Motor neuron (in vitro differentiated cells): ENCODE results near the gene ZBTB21. TPM values are rescaled to one million over a fixed set of nuclear protein-coding genes. Genes with fewer than 3 reads are reported as not detected.
A peak's percentile ranks its signal among the peaks of the same experiment; 100 is the strongest.

Source experiments
- ATAC-seq, 8 experiments: fragments of 200-7000 bp; cut with Tn5 transposase; replicated peaks in 6 of 8; 2 replicates each; pipeline ENCODE4 v1.8.0; 2021; ENCODE audit warnings: mild to moderate bottlenecking in 8 of 8, moderate library complexity in 8 of 8
- H3K27ac ChIP-seq, 2 donors: fragments of 250-450 bp; sonication (Bioruptor Pico); 2 replicates each; pipeline ENCODE4 v1.9.0; 2021; ENCODE audit warnings: antibody characterized with exemption in 2 of 2, mild to moderate bottlenecking in 2 of 2, moderate library complexity in 1 of 2
- H3K4me1 ChIP-seq, 2 donors: fragments of 250-450 bp; sonication (Bioruptor Pico); replicated peaks in 1 of 2; 2 replicates each; pipeline ENCODE4 v1.6.1; 2021; ENCODE audit warnings: antibody characterized with exemption in 2 of 2, mild to moderate bottlenecking in 2 of 2, moderate library complexity in 1 of 2
- H3K4me3 ChIP-seq, 5 donors: fragments of 250-450 bp; sonication (Bioruptor Pico); 2 replicates each; pipeline ENCODE4 v1.9.0; 2021; ENCODE audit warnings: antibody characterized with exemption in 5 of 5, mild to moderate bottlenecking in 5 of 5, moderate library complexity in 4 of 5
- WGBS, 10 experiments: fragments of 450-650 bp; shearing (Covaris generic); methylation state at CpG; one replicate each; pipeline ENCODE4 v1.0.0; 2022; 5-methylcytosine and 5-hydroxymethylcytosine counted together
- in situ Hi-C, 9 experiments: fragments of 400-800 bp; cut with MboI; loops; one replicate each; pipeline ENCODE4 v1.15.0; 2021; ENCODE audit warnings: low sequenced_read_pairs in 9 of 9, low pct_unique_long_range_greater_than_20kb in 2 of 9; ENCODE audit not compliant: unreplicated experiment in 9 of 9
- total RNA-seq, 8 experiments: library from RNA; unstranded; fragments of 300-600 nt; gene quantifications; 2 replicates each; pipeline versions ENCODE4 v1.2.3 to v1.2.4, GENCODE V29; 2022

Gene ZBTB21
- total RNA-seq, 8 experiments from 2014 or later: 9.0 to 22.3 (median 14.2) TPM

DNA sequence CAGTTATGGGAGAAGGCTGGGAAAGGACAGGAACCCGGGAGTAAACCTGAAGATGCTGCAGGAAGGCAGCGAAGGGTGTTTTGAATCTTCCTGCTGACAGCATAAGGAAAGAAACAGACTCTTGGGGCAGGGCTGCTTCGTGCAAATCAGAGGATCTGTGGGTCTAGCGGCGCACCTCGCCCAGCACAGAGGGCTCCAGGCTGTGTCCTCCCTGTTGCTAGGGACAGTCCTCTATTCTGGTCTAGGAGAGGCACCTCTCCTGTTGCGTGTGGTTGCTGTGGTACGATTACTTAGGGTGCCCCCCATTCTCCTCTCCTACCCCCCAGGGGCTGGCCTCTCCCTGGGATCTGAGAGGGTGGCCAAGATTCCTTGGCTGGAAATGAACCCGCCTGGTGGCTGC is 67.7 kb downstream of the ZBTB21 start:
- no peaks in the 10 kb centered on the region for H3K4me1 ChIP-seq
- 20 to 100% (median 83%) methylated on average over 1 to 7 of the region's 9 CpGs; no CpG with 5 or more reads in 5 of the 10 experiments for WGBS, 10 experiments
- no peak overlapping the region for H3K27ac ChIP-seq
- no peak overlapping the region for H3K4me3 ChIP-seq
- peak in 3 of 8 experiments; percentile 49 to 72 (median 68) for ATAC-seq
- in situ Hi-C loops: loop anchor here in 1 of 9 experiments (25.0 kb wide), 1 partner anchor 170 kb away; no protein-coding TSS in a partner anchor

DNA sequence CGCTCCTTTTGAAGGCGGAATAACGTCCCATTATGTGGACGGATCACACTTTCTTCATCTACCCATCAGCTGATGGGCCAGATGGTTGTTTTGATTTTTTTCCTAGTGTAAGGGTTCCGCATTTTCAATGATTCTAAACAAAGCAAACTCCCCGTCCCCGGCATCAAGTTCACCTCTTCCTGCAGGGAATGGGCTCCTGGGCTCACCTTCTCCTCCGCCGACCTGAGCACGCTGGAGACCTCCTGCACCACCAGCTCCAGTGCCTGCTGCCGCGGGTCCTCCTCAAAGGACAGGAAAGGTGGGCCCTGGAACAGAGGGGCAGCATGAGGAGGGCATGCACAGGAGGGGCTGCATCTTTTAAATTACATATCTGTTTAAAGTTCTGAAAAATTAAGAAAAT is 68.2 kb downstream of the ZBTB21 start:
- no peak overlapping the region for H3K4me3 ChIP-seq
- no peak overlapping the region for H3K27ac ChIP-seq
- 84 to 100% (median 90%) methylated on average over 2 to 10 of the region's 12 CpGs; no CpG with 5 or more reads in 3 of the 10 experiments for WGBS, 10 experiments
- ATAC-seq: no peak
- H3K4me1 ChIP-seq: no peaks in the 10 kb centered on the region
- in situ Hi-C loops: loop anchor here in 1 of 9 experiments (25.0 kb wide), 1 partner anchor 170 kb away; no protein-coding TSS in a partner anchor

- Histone ChIP-seq H3K4me3 (no peak overlapping the region), H3K27ac (no peak overlapping the region), H3K4me1 (no peaks in the 10 kb centered on the region)
- no peak for ATAC-seq
- in situ Hi-C loops: loop anchor here in 1 of 9 experiments (25.0 kb wide), 1 partner anchor 172 kb away; no protein-coding TSS in a partner anchor
- 79 to 100% (median 93%) methylated on average over 1 to 3 of the region's 3 CpGs; no CpG with 5 or more reads in 2 of the 10 experiments for WGBS, 10 experiments
Observed at GRCh38 chr21:41940431-41940830, 69.7 kb downstream of the ZBTB21 start.

DNA sequence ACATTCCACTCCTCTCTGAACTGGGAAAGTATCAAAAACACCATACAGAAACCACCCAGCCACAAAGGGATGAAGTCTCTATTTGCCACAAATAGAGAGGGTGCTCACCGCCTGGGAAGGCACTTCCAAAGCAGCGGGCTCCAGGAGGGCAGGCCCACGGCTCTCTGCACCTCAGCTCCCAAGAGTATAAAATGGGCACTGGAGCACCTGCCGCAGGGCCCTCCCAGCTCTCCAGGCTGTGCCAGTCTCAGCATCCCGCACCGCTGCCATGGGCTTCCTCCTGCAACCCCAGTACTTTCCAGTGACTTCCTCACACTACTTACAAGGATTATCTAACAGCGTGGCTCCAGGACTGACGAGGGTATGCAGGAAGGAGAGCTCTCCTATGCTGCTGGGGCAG is 70.8 kb downstream of the ZBTB21 start:
- no peak overlapping the region for H3K27ac ChIP-seq
- 88 to 100% (median 97%) methylated on average over 3 to 6 of the region's 8 CpGs; no CpG with 5 or more reads in 6 of the 10 experiments for WGBS, 10 experiments
- no peaks in the 10 kb centered on the region for H3K4me1 ChIP-seq
- ATAC-seq: no peak
- H3K4me3 ChIP-seq: no peak overlapping the region
- in situ Hi-C loops: loop anchor here in 1 of 9 experiments (25.0 kb wide), 1 partner anchor 173 kb away; no protein-coding TSS in a partner anchor

Other genes starting within 250 kb of the ZBTB21 start
- gene RIPK4, start 243.3 kb downstream of the ZBTB21 start, total RNA-seq: under 1 TPM in 7 of 8 experiments, not detected in 1; 0.18 to 0.57 (median 0.38) TPM
- gene PRDM15, start 131.0 kb downstream of the ZBTB21 start, total RNA-seq: 1 to 10 TPM; 2.9 to 9.9 (median 4.7) TPM
- 10 to 100 TPM in 2 of 8 experiments, 1 to 10 TPM in 6; 3.5 to 22.3 (median 6.6) TPM for gene C2CD2, start 56.3 kb downstream of the ZBTB21 start, total RNA-seq
- under 1 TPM in 7 of 8 experiments, not detected in 1; 0.09 to 0.95 (median 0.31) TPM for gene UMODL1, start 61.0 kb upstream of the ZBTB21 start, total RNA-seq
- 10 to 100 TPM in 1 of 8 experiments, 1 to 10 TPM in 4, under 1 TPM in 3; 0.36 to 26.7 (median 2.8) TPM for gene ABCG1, start 208.8 kb upstream of the ZBTB21 start, total RNA-seq